B cell (primary cell): Measurements from ENCODE around the gene JAK2. TPM values are rescaled to one million over a fixed set of nuclear protein-coding genes. Genes with fewer than 3 reads are reported as not detected.

ENCODE experiments used
- ATAC-seq: fragments of 200-7000 bp; cut with Tn5 transposase; one replicate; pipeline ENCODE4 v1.10.0; 2021; ENCODE audit warnings: low read depth, mild to moderate bottlenecking, moderate number of reproducible peaks, moderate library complexity
- CTCF ChIA-PET: fragments of 350-600 bp; sonication (Branson Sonifier 250); formaldehyde crosslinking; loops from one replicate; lab custom pipeline; 2021; ENCODE audit warnings: antibody characterized with exemption, inconsistent platforms; lab: Charles Lee
- POLR2A ChIA-PET: fragments of 350-600 bp; sonication (Branson Sonifier 250); formaldehyde crosslinking; loops from one replicate; lab custom pipeline; 2021; ENCODE audit warnings: antibody characterized with exemption; lab: Charles Lee
- DNase-seq: peaks from one replicate; pipeline ENCODE4 v3.0.0; 2013
- H2AFZ ChIP-seq: 2 replicates; pipeline ENCODE4 v1.6.1; 2012; ENCODE audit warnings: mild to moderate bottlenecking, low read depth, low read length; ENCODE audit not compliant: insufficient read depth, poor library complexity, severe bottlenecking
- H3K27ac ChIP-seq, 2 donors: 1 replicate in 1 of 2; 2 replicates in 1 of 2; pipeline ENCODE4 v1.5.1; 2012 to 2013; ENCODE audit warnings: low read length in 2 of 2, mild to moderate bottlenecking in 2 of 2, moderate library complexity in 1 of 2
- H3K27me3 ChIP-seq, 4 experiments: fragments of 200-600 bp in 1 of 4; sonication (generic) in 1 of 4; replicated peaks in 1 of 4; 1 replicate in 2 of 4; 2 replicates in 2 of 4; pipeline versions ENCODE4 v1.6.1 to v1.7.0; 2013 to 2016; ENCODE audit warnings: low read length in 3 of 4, mild to moderate bottlenecking in 2 of 4, mixed read lengths in 1 of 4, moderate library complexity in 1 of 4; ENCODE audit not compliant: insufficient read depth in 4 of 4, control insufficient read depth in 3 of 4; ENCODE audit errors: control extremely low read depth in 1 of 4
- H3K36me3 ChIP-seq, 2 experiments: replicated peaks in 1 of 2; 1 replicate in 1 of 2; 2 replicates in 1 of 2; pipeline versions ENCODE4 v1.6.1 to v1.7.1; 2013; ENCODE audit warnings: low read length in 1 of 2; ENCODE audit not compliant: insufficient read depth in 2 of 2, control insufficient read depth in 1 of 2; ENCODE audit errors: control extremely low read depth in 1 of 2, extremely low read depth in 1 of 2
- H3K4me1 ChIP-seq, 2 donors: fragments of 200-600 bp in 1 of 2; sonication (generic) in 1 of 2; 1 replicate in 1 of 2; 2 replicates in 1 of 2; pipeline versions ENCODE4 v1.5.1 to v1.6.1; 2013 to 2017; ENCODE audit warnings: low read length in 2 of 2; ENCODE audit not compliant: control insufficient read depth in 2 of 2, insufficient read depth in 2 of 2
- H3K4me2 ChIP-seq: replicated peaks from 2 replicates; pipeline ENCODE3; 2012; ENCODE audit warnings: mild to moderate bottlenecking, low read depth, low read length; ENCODE audit not compliant: poor library complexity, severe bottlenecking
- H3K4me3 ChIP-seq, 5 experiments: fragments of 200-600 bp in 1 of 5; sonication (generic) in 1 of 5; 1 replicate in 3 of 5; 2 replicates in 2 of 5; pipeline versions ENCODE4 v1.5.1 to v1.7.0; 2011 to 2016; ENCODE audit warnings: low read length in 4 of 5, mild to moderate bottlenecking in 4 of 5, low read depth in 2 of 5, control low read depth in 1 of 5, moderate library complexity in 1 of 5; ENCODE audit not compliant: insufficient read depth in 1 of 5; ENCODE audit errors: control extremely low read depth in 1 of 5, extremely low read depth in 1 of 5
- H3K79me2 ChIP-seq: fragments of 200-600 bp; sonication (generic); one replicate; pipeline ENCODE4 v1.6.0; 2016; ENCODE audit warnings: low read length; ENCODE audit not compliant: control insufficient read depth, insufficient read depth
- H3K9ac ChIP-seq: fragments of 200-600 bp; sonication (generic); 2 replicates; pipeline ENCODE4 v1.6.1; 2017; ENCODE audit warnings: mild to moderate bottlenecking, low read length, moderate library complexity
- H3K9me3 ChIP-seq, 3 donors: one replicate each; pipeline versions ENCODE4 v1.6.1 to v1.7.1; 2013; ENCODE audit warnings: low read length in 2 of 3; ENCODE audit not compliant: control insufficient read depth in 2 of 3, insufficient read depth in 1 of 3; ENCODE audit errors: control extremely low read depth in 1 of 3
- H4K20me1 ChIP-seq: 2 replicates; pipeline ENCODE4 v1.6.0; 2012; ENCODE audit warnings: mild to moderate bottlenecking, low read length; ENCODE audit not compliant: insufficient read depth, control insufficient read depth, poor library complexity, severe bottlenecking
- H3K27ac Mint-ChIP-seq: one replicate; pipeline ENCODE4 v1.8.0; 2021; ENCODE audit warnings: mixed read lengths
- H3K27me3 Mint-ChIP-seq: one replicate; pipeline ENCODE4 v1.8.0; 2021; ENCODE audit warnings: mixed read lengths
- H3K4me1 Mint-ChIP-seq: one replicate; pipeline ENCODE4 v1.8.0; 2021; ENCODE audit warnings: mixed read lengths
- H3K4me3 Mint-ChIP-seq: one replicate; pipeline ENCODE4 v1.8.0; 2021; ENCODE audit warnings: mixed read lengths
- H3K9me3 Mint-ChIP-seq: one replicate; pipeline ENCODE4 v1.8.0; 2022; ENCODE audit warnings: mixed read lengths; ENCODE audit not compliant: insufficient read depth
- CTCF ChIP-seq: fragments of 200-600 bp; IDR thresholded peaks from one replicate; pipeline ENCODE4 v1.8.0; 2022; ENCODE audit warnings: antibody characterized with exemption, mild to moderate bottlenecking
- EZH2 ChIP-seq: IDR thresholded peaks from 2 replicates; pipeline ENCODE4 v1.6.1; 2012; ENCODE audit warnings: borderline replicate concordance, low read depth, mild to moderate bottlenecking, moderate library complexity, low read length; ENCODE audit not compliant: insufficient read depth, poor library complexity, severe bottlenecking
- WGBS: methylation state at CpG from one replicate; pipeline ENCODE4 v1.1.5; 2013; ENCODE audit warnings: missing lambda C conversion rate; ENCODE audit not compliant: insufficient coverage; 5-methylcytosine and 5-hydroxymethylcytosine counted together
- intact Hi-C: fragments of 100-400 bp; cut with micrococcal nuclease; formaldehyde crosslinking; loops from one replicate; pipeline ENCODE4 v1.10.0; 2022
- polyA plus RNA-seq: library from polyadenylated mRNA; depleted of rRNA; stranded (reverse); fragments of >200 nt; gene quantifications from 2 replicates; pipeline ENCODE4 v1.2.3, GENCODE V29; 2012
- total RNA-seq, 2 donors: library from RNA; stranded (reverse); fragments of 120-200 nt in 1 of 2; gene quantifications; 1 replicate in 1 of 2; 2 replicates in 1 of 2; pipeline versions ENCODE4 v1.2.3 to v1.2.4, GENCODE V29; 2013 to 2022

JAK2 gene
- total and polyA plus RNA-seq, 2 donors (not counting 1 experiment from before 2014, with no cell fraction given) = 8.0 to 24.6 TPM

GRCh38 chr9:5052838-5053237 lies 67.8 kb downstream of the JAK2 start:
- Histone ChIP-seq H3K27ac (no peak overlapping the region), H3K79me2 (no peaks in the 10 kb centered on the region), H3K27me3 (no peaks in the 10 kb centered on the region), H3K9me3 (no peaks in the 10 kb centered on the region), H2AFZ (no peak overlapping the region), H3K4me3 (no peak overlapping the region), H3K36me3 (peaks cover 0 to 22% of the 10 kb centered on the region in 2 experiments), H4K20me1 (no peaks in the 10 kb centered on the region), H3K9ac (no peak overlapping the region), H3K4me1 (no peaks in the 10 kb centered on the region), H3K4me2 (no peak overlapping the region)
- CTCF ChIA-PET = no interaction called here
- no peak overlapping the region for H3K27ac Mint-ChIP-seq
- WGBS = no CpG with 5 or more reads among the region's 1 CpG
- H3K9me3 Mint-ChIP-seq = no peaks in the 10 kb centered on the region
- intact Hi-C loops = no loop called here
- H3K4me1 Mint-ChIP-seq = no peaks in the 10 kb centered on the region
- POLR2A ChIA-PET = no interaction called here
- no peak for ATAC-seq
- H3K4me3 Mint-ChIP-seq = no peak overlapping the region
- no peak for DNase-seq
- TF ChIP-seq EZH2 = no peak
- TF ChIP-seq CTCF = no peak
- H3K27me3 Mint-ChIP-seq = no peaks in the 10 kb centered on the region

GRCh38 chr9:5062631-5063030 lies 77.6 kb downstream of the JAK2 start:
- Histone ChIP-seq H3K4me1 (no peaks in the 10 kb centered on the region), H3K79me2 (no peaks in the 10 kb centered on the region), H3K4me3 (no peak overlapping the region), H3K36me3 (peaks cover 0 to 7% of the 10 kb centered on the region in 2 experiments), H3K27me3 (no peaks in the 10 kb centered on the region), H3K9me3 (no peaks in the 10 kb centered on the region), H3K9ac (no peak overlapping the region), H3K4me2 (no peak overlapping the region), H4K20me1 (no peaks in the 10 kb centered on the region), H3K27ac (no peak overlapping the region), H2AFZ (no peak overlapping the region)
- DNase-seq = no peak
- no peak for ATAC-seq
- no peaks in the 10 kb centered on the region for H3K27me3 Mint-ChIP-seq
- ChIA-PET CTCF (no interaction called here), POLR2A (no interaction called here)
- H3K4me1 Mint-ChIP-seq = no peaks in the 10 kb centered on the region
- no peak overlapping the region for H3K4me3 Mint-ChIP-seq
- intact Hi-C loops = no loop called here
- no peak overlapping the region for H3K27ac Mint-ChIP-seq
- no CpG with 5 or more reads among the region's 1 CpG for WGBS
- H3K9me3 Mint-ChIP-seq = no peaks in the 10 kb centered on the region
- no peak for TF ChIP-seq CTCF
- no peak for TF ChIP-seq EZH2
